Measurements from ENCODE around the gene PASD1. TPM values are rescaled to one million over a fixed set of nuclear protein-coding genes. Genes with fewer than 3 reads are reported as not detected.

The PASD1 gene
- total RNA-seq, 1 donor = not detected

DNA sequence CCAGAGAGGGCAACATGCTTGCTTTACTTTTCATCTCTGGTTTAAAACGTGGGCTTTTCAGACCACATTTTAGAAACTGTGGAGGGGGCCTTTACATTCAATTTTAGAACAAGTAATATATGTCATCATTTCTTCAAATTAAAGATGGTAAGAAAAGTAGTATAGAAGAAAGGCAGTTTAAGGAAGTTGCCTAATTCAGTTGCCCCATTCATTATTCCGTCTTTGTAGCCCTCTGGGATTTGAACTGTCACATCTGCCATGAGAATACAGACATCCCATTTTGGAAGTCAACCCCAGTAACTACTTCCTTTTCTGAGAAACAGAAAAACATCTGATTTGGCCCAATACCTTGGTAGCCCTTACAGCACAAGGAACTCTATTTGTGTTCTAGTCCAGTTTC is 61.2 kb downstream of the PASD1 start:
- no peak overlapping the region for H3K4me3 ChIP-seq (ENCODE audit: low read depth, low read length)
- TF ChIP-seq, protein P1, sequence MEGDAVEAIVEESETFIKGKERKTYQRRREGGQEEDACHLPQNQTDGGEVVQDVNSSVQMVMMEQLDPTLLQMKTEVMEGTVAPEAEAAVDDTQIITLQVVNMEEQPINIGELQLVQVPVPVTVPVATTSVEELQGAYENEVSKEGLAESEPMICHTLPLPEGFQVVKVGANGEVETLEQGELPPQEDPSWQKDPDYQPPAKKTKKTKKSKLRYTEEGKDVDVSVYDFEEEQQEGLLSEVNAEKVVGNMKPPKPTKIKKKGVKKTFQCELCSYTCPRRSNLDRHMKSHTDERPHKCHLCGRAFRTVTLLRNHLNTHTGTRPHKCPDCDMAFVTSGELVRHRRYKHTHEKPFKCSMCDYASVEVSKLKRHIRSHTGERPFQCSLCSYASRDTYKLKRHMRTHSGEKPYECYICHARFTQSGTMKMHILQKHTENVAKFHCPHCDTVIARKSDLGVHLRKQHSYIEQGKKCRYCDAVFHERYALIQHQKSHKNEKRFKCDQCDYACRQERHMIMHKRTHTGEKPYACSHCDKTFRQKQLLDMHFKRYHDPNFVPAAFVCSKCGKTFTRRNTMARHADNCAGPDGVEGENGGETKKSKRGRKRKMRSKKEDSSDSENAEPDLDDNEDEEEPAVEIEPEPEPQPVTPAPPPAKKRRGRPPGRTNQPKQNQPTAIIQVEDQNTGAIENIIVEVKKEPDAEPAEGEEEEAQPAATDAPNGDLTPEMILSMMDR (IDR thresholded peaks at IDR 0.05; ENCODE audit: insufficient read depth, low read depth, low read length) = no peak
- DNase-seq (ENCODE audit: low read depth) = no peak

DNA sequence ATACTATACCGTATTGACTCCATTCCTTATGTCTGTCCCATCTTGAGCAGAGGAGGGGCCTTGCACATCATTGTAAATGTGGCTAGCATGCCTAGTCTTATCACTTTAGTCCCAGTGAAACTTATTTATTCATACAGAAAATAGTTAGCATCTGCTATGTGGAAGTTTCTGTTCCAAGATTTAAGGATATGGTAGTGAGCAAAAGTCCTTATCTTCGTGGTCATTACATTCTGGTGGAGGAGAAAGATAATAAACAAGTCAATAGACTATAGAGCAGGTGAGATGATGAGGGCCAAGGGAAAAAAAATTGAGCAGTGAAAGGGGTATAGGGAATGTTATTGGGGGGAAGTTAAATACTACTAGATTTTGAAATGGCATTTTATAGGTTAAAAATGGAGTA is 68.3 kb downstream of the PASD1 start:
- no peak for DNase-seq (ENCODE audit: low read depth)
- H3K4me3 ChIP-seq (ENCODE audit: low read depth, low read length) = no peak overlapping the region
- TF ChIP-seq, protein P1 (IDR thresholded peaks at IDR 0.05; ENCODE audit: insufficient read depth, low read depth, low read length) = no peak

DNA sequence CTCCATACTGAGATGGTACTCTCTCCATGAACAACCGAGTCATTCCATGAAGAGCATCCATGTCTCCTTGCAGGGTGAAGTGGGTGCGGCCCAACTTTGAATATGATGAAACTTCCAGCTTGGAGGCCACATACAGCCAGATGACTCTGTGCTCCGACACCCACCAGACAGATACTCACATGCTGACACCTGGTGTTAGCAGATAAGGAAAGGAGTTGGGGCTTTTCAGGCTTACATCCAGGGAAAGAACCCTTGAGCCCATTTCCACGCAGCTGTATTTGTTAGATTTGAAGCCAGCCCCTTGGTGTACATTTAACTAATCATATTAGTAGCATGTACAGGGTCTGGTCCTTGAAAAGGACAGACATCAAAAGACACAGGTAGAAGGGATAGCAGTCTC is 69.7 kb downstream of the PASD1 start:
- H3K4me3 ChIP-seq (ENCODE audit: low read depth, low read length) = no peak overlapping the region
- TF ChIP-seq, protein P1 (IDR thresholded peaks at IDR 0.05; ENCODE audit: insufficient read depth, low read depth, low read length) = no peak
- DNase-seq (ENCODE audit: low read depth) = no peak

DNA sequence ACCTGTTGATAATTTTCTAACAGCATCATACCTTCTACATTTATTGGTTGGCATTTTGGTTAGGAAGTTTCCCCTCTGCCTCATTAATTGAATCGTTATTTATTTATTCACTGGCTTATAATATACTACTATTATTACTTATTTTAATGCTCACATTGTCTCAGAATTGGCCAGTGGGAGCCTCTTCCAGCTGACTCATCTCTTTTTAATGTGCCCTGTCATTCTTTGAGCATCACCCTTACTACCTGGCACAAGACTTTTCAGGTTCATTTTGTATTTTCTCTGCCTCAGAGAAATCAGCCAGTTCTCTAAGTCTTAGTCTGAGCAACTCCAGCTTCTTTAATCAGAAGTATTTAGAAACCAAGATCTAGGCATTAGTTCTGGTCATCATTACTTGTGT is 71.5 kb downstream of the PASD1 start:
- TF ChIP-seq, protein P1 (IDR thresholded peaks at IDR 0.05; ENCODE audit: insufficient read depth, low read depth, low read length) = no peak
- H3K4me3 ChIP-seq (ENCODE audit: low read depth, low read length) = no peak overlapping the region
- no peak for DNase-seq (ENCODE audit: low read depth)

DNA sequence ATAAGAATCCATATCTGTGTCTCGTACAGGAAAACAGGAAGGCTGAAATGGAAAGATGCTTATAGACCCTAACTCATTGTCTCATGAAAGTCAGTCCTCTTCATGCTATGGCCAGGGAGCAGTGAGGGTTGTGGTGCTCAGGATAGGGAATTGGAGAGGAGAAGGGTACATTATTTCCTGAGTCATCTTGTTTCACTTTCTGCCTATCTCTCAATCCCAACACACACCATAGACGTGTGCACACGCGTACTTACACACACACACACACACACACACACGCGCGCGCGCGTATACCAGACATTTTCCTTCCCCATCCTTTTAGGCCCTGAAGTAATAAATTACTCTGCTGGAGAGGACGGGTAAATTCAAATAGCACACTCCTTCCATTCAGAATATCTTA is 78.1 kb downstream of the PASD1 start:
- DNase-seq (ENCODE audit: low read depth) = no peak
- TF ChIP-seq, protein P1 (IDR thresholded peaks at IDR 0.05; ENCODE audit: insufficient read depth, low read depth, low read length) = no peak
- no peak overlapping the region for H3K4me3 ChIP-seq (ENCODE audit: low read depth, low read length)

DNA sequence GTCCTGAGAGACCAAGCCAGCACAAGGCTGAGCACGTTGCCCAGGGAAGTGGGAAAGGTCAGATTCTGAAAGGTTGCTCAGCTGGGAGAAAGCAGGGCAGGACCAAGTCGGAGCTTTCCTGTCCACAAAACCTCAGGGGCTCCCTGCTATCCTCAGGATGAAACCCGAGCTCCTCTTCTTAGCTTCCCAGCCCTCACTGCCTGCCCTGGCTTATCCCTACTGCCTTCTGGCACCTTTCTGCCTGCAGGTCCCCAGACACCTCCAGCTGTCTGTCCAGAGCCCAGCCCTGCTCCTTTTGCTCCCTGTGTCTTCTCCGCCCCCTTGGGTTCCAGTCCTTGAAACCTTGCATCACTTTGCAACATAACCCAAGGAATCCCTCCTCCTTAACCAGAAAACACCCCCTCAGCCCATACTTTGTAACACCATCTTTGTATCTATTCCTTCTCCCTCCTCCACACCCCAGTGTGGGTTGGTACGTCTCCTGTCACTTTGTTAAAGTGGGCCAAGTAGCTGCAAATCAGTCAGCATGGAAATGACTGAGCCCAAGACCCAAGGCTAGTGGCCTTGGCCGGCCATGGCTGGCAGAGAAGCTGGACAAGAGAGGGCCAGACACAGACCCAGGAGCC is 111.8 kb downstream of the PASD1 start:
- no peak for DNase-seq (ENCODE audit: low read depth)
- H3K4me3 ChIP-seq (ENCODE audit: low read depth, low read length) = no peak overlapping the region
- TF ChIP-seq, protein P1 (IDR thresholded peaks at IDR 0.05; ENCODE audit: insufficient read depth, low read depth, low read length) = no peak

DNA sequence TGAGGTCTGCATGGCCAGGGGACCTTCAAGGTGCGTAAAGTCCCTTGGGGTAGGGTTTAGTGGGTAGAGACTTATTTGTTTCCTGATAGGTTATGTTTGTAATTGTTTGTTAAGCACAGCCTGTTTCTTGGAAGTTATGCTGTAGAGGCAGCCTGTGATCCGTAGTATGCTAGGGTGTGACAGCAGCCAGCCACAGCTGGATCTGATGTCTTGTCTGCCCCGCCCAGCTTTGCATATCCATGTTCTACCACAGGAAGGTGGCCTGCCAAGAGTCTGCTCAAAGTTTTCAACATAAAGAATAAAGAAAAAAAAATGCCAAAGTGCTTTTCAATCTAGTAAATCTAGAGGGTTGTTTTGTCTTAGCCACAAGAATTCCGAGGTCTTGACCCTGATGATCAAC is 112.7 kb downstream of the PASD1 start:
- H3K4me3 ChIP-seq (ENCODE audit: low read depth, low read length) = no peak overlapping the region
- TF ChIP-seq, protein P1 (IDR thresholded peaks at IDR 0.05; ENCODE audit: insufficient read depth, low read depth, low read length) = no peak
- DNase-seq (ENCODE audit: low read depth) = no peak

Data from fibroblast of villous mesenchyme (primary cell).